OCI-LY1 (cell line): ENCODE measurements around the gene SELPLG.
"Not testable (repeated sequence)": the region's sequence is repeated elsewhere in the genome, so short reads cannot be mapped to it uniquely, and the experiment has no call there.

Source experiments
- H2AFZ ChIP-seq: fragments of 200-600 bp; sonication (generic), shearing (Covaris generic); 2 replicates; pipeline ENCODE4 v1.6.0; 2014; ENCODE audit warnings: antibody characterized with exemption, mild to moderate bottlenecking, low read length
- H3F3A ChIP-seq: fragments of 200-600 bp; sonication (generic), shearing (Covaris generic); 2 replicates; pipeline ENCODE4 v1.6.0; 2014; ENCODE audit warnings: mild to moderate bottlenecking, antibody characterized with exemption, low read length, moderate library complexity; ENCODE audit not compliant: insufficient read depth
- H3K27ac ChIP-seq: fragments of 200-600 bp; sonication (generic); 2 replicates; pipeline ENCODE4 v1.5.1; 2014; ENCODE audit warnings: low read length, mixed run types, mild to moderate bottlenecking, low read depth; ENCODE audit not compliant: poor library complexity, severe bottlenecking
- H3K27me3 ChIP-seq: fragments of 200-600 bp; sonication (generic); 2 replicates; pipeline ENCODE4 v1.6.0; 2014; ENCODE audit warnings: antibody characterized with exemption, mild to moderate bottlenecking, low read length, moderate library complexity; ENCODE audit not compliant: insufficient read depth
- H3K36me3 ChIP-seq: fragments of 200-600 bp; sonication (generic); 2 replicates; pipeline ENCODE4 v1.6.1; 2014; ENCODE audit warnings: mild to moderate bottlenecking, antibody characterized with exemption, low read length, moderate library complexity, mixed read lengths; ENCODE audit not compliant: insufficient read depth
- H3K4me1 ChIP-seq: fragments of 200-600 bp; sonication (generic); 2 replicates; pipeline ENCODE4 v1.5.1; 2014; ENCODE audit warnings: mild to moderate bottlenecking, low read length, moderate library complexity; ENCODE audit not compliant: insufficient read depth, severe bottlenecking
- H3K4me2 ChIP-seq: fragments of 200-600 bp; sonication (generic), shearing (Covaris generic); 2 replicates; pipeline ENCODE4 v1.6.1; 2014; ENCODE audit warnings: low read length
- H3K4me3 ChIP-seq: fragments of 200-600 bp; sonication (generic); 2 replicates; pipeline ENCODE4 v1.5.1; 2014; ENCODE audit warnings: low read length, low read depth, mild to moderate bottlenecking, mixed read lengths; ENCODE audit not compliant: poor library complexity, severe bottlenecking
- H3K79me2 ChIP-seq: fragments of 200-600 bp; shearing (Covaris generic); 2 replicates; pipeline ENCODE4 v1.6.1; 2016; ENCODE audit warnings: mixed run types, low read length, mixed read lengths; ENCODE audit not compliant: insufficient read depth
- H3K9ac ChIP-seq: fragments of 200-600 bp; sonication (generic), shearing (Covaris generic); 2 replicates; pipeline ENCODE4 v1.6.1; 2014; ENCODE audit warnings: mild to moderate bottlenecking, low read length, mixed read lengths
- H3K9me2 ChIP-seq: fragments of 200-600 bp; sonication (generic), shearing (Covaris generic); 2 replicates; pipeline ENCODE4 v1.6.1; 2014; ENCODE audit warnings: low read depth, mild to moderate bottlenecking, low read length, mixed read lengths
- H3K9me3 ChIP-seq: fragments of 200-600 bp; shearing (Covaris generic); 2 replicates; pipeline ENCODE4 v1.6.1; 2014; ENCODE audit warnings: low read length, mixed read lengths
- H4K20me1 ChIP-seq: fragments of 200-600 bp; sonication (generic), shearing (Covaris generic); 2 replicates; pipeline ENCODE4 v1.6.0; 2016; ENCODE audit warnings: mild to moderate bottlenecking, low read length; ENCODE audit not compliant: insufficient read depth
- EZH2 ChIP-seq: fragments of 200-600 bp; sonication (generic), shearing (Covaris generic); IDR thresholded peaks from 2 replicates; pipeline ENCODE4 v1.8.0; 2017; ENCODE audit warnings: borderline replicate concordance, mixed run types, mild to moderate bottlenecking, antibody characterized with exemption, low read length, moderate library complexity, mixed read lengths
- TF ChIP-seq, protein P1 (sequence below): fragments of 200-600 bp; sonication (generic), shearing (Covaris generic); IDR thresholded peaks from 2 replicates; pipeline ENCODE4 v1.5.1; 2017; ENCODE audit warnings: mild to moderate bottlenecking, antibody characterized with exemption, low read length, moderate library complexity, mixed read lengths

Gene SELPLG

DNA sequence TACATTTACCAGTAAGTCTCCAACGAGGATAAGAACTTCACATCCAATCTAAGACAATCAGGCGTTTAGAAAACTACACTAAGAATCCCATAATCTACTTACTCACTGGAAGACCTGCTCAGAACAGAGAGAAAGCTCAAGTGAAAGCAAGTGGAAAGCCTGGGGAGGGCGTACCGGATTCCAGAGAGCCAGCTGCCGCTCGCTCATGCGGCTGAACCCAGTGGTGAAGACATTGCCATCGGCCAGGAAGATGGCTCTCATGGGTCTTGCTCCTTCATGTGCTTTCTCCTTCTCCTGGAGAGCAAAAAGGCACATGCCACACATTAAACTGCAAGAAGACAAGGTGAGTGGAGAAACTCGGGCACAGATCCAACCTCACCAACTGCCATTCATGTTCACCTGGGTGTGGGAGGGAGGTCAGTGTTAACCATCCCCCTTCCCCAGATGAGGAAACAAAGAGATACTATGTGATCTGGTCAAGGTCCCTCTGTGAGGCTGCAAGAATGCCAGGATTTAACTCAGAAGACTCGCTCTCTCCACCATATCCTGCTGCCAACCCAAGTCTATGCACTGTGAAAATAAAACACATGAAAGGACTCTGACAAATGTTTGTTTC, 23.5 kb upstream of the SELPLG start:
- no peaks in the 10 kb centered on the region for H3K79me2 ChIP-seq

DNA sequence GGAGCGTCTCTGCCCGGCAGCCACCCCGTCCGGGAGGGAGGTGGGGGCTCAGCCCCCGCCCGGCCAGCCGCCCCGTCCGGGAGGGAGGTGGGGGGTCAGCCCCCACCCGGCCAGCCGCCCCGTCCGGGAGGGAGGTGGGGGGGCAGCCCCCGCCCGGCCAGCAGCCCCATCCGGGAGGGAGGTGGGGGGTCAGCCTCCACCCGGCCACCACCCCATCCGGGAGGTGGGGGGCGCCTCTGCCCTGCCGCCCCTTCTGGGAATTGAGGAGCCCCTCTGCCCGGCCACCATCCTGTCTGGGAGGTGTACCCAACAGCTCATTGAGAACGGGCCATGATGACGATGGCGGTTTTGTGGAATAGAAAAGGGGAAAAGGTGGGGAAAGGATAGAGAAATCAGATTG, 22.6 kb upstream of the SELPLG start:
- not testable (repeated sequence) for H3F3A ChIP-seq, H2AFZ ChIP-seq, H3K4me3 ChIP-seq, H3K9ac ChIP-seq, H3K79me2 ChIP-seq, H3K27ac ChIP-seq, H3K9me3 ChIP-seq, H3K36me3 ChIP-seq, H3K4me2 ChIP-seq, H3K27me3 ChIP-seq, H4K20me1 ChIP-seq, H3K9me2 ChIP-seq
- peaks cover 17% of the 10 kb centered on the region for H3K4me1 ChIP-seq

More for the DNA sequence above, 23.5 kb upstream of the SELPLG start:
- Histone ChIP-seq H3K36me3 (peaks cover 7% of the 10 kb centered on the region), H3K9me2 (no peaks in the 10 kb centered on the region), H2AFZ (no peak overlapping the region), H3K27me3 (no peaks in the 10 kb centered on the region), H3K4me2 (no peak overlapping the region), H3K27ac (no peak overlapping the region), H4K20me1 (no peaks in the 10 kb centered on the region), H3F3A (no peaks in the 10 kb centered on the region), H3K4me1 (peaks cover 17% of the 10 kb centered on the region), H3K9me3 (no peaks in the 10 kb centered on the region), H3K4me3 (no peak overlapping the region), H3K9ac (no peak overlapping the region)
- TF ChIP-seq EZH2 = no peak
- TF ChIP-seq, protein P1, sequence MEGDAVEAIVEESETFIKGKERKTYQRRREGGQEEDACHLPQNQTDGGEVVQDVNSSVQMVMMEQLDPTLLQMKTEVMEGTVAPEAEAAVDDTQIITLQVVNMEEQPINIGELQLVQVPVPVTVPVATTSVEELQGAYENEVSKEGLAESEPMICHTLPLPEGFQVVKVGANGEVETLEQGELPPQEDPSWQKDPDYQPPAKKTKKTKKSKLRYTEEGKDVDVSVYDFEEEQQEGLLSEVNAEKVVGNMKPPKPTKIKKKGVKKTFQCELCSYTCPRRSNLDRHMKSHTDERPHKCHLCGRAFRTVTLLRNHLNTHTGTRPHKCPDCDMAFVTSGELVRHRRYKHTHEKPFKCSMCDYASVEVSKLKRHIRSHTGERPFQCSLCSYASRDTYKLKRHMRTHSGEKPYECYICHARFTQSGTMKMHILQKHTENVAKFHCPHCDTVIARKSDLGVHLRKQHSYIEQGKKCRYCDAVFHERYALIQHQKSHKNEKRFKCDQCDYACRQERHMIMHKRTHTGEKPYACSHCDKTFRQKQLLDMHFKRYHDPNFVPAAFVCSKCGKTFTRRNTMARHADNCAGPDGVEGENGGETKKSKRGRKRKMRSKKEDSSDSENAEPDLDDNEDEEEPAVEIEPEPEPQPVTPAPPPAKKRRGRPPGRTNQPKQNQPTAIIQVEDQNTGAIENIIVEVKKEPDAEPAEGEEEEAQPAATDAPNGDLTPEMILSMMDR = no peak

DNA sequence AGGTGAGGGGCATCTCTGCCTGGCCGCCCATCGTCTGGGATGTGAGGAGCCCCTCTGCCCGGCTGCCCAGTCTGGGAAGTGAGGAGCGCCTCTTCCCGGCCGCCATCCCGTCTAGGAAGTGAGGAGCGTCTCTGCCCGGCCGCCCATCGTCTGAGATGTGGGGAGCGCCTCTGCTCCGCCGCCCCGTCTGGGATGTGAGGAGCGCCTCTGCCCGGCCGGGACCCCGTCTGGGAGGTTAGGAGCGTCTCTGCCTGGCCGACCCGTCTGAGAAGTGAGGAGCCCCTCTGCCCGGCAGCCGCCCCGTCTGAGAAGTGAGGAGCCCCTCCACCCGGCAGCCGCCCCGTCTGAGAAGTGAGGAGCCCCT, 22.1 kb upstream of the SELPLG start:
- H3K9ac ChIP-seq, H3K9me3 ChIP-seq, H3K27ac ChIP-seq, H3K27me3 ChIP-seq, H3K79me2 ChIP-seq, H3F3A ChIP-seq, H3K4me3 ChIP-seq, H3K36me3 ChIP-seq, H3K9me2 ChIP-seq, H2AFZ ChIP-seq, H4K20me1 ChIP-seq, H3K4me2 ChIP-seq: not testable (repeated sequence)
- H3K4me1 ChIP-seq = peaks cover 17% of the 10 kb centered on the region

- not testable (repeated sequence) for H3K27ac ChIP-seq, H3K9me2 ChIP-seq, H3K9ac ChIP-seq, H4K20me1 ChIP-seq, H3K4me2 ChIP-seq, H3K27me3 ChIP-seq, H2AFZ ChIP-seq, H3K4me3 ChIP-seq, H3F3A ChIP-seq, H3K36me3 ChIP-seq, H3K79me2 ChIP-seq, H3K9me3 ChIP-seq
- peaks cover 17% of the 10 kb centered on the region for H3K4me1 ChIP-seq
These were observed 20.9 kb upstream of the SELPLG start for GRCh38 chr12:108654622-108655021.

- no peaks in the 10 kb centered on the region for H4K20me1 ChIP-seq
- no peaks in the 10 kb centered on the region for H3K9me2 ChIP-seq
- H3K9ac ChIP-seq = no peak overlapping the region
- TF ChIP-seq EZH2 = no peak
- TF ChIP-seq, protein P1 = no peak
- peak overlapping the region; percentile 70 for H3K27ac ChIP-seq
- no peaks in the 10 kb centered on the region for H3K79me2 ChIP-seq
- no peak overlapping the region for H3K4me3 ChIP-seq
- peaks cover 17% of the 10 kb centered on the region for H3K4me1 ChIP-seq
- H3K4me2 ChIP-seq = peak overlapping the region; percentile 31; the same call in 1 of the 2 replicates
- no peak overlapping the region for H2AFZ ChIP-seq
- H3K36me3 ChIP-seq = peaks cover 9% of the 10 kb centered on the region
- no peaks in the 10 kb centered on the region for H3F3A ChIP-seq
- H3K9me3 ChIP-seq = no peaks in the 10 kb centered on the region
- H3K27me3 ChIP-seq = no peaks in the 10 kb centered on the region
These were observed 20.2 kb upstream of the SELPLG start for GRCh38 chr12:108653922-108654321.
